ENCODE measurements around the gene AGAP1.

DNA sequence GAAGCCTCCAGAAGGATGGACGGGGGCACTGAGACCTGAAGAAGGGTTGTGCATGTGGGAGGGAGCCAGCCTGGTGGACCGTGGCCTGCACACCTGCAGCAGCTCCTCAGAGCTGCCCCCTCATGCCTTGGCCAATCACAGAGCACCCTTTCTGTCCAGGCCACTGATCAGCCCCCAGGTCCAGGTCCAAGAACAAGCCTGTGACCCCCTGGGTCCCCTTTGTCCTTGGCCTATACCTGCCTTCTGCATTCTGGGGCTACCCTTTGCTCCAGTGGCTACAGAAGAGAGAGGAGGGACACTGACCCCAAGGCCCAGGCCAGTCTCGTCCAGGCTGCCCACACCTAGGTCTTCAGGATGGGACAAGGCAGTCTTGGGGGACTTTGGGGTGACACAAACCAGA is 62.2 kb downstream of the AGAP1 start:
- TF ChIP-seq POLR2A (IDR thresholded peaks at IDR 0.05; ENCODE audit: low read depth, low read length) (no peak), POLR2AphosphoS5 (IDR thresholded peaks at IDR 0.05; ENCODE audit: low read depth, low read length) (no peak)

Measured in GM12892 (cell line).